ENCODE results near the gene SH3D21.

DNA sequence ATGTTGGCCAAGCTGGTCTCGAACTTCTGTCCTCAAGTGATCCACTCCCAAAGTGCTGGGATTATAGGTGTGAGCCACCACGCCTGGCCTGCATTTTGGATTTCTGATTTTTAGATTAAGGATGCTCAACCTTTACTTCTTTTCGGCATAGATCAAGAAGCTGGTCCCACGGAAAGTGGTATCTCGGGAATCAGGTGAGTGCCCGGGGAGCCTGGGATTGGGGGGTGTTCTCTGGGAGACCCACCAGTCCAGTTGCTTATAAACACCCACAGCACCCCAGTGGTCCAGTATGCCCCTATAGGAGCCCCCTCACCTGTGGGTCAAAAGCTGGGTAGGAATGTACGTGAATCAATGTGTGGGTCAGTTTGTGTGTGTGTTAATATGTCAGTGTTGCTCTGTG is 3.2 kb downstream of the SH3D21 start:
- no peak for TF ChIP-seq CTCF (IDR thresholded peaks at IDR 0.05; ENCODE audit: insufficient read depth, low read length, poor library complexity, severe bottlenecking)
- TF ChIP-seq EZH2phosphoT487 (conservative IDR thresholded peaks at IDR 0.05; ENCODE audit: low read length), result no peak

All from SU-DHL-6 (cell line).